Stimulated activated CD8-positive, alpha-beta memory T cell treated with anti-CD3 and anti-CD28 coated beads, Interleukin-7, amount 100 ng/mL, for 4 hours (primary cell): ENCODE measurements around the gene MAP7.
"Not testable (repeated sequence)": the region's sequence is repeated elsewhere in the genome, so short reads cannot be mapped to it uniquely, and the experiment has no call there.

Experiments
- DNase-seq, 2 donors: peaks; one replicate each; pipeline ENCODE4 v3.0.0-alpha.2; 2020; ENCODE audit warnings: low read depth in 2 of 2

The MAP7 gene

DNA sequence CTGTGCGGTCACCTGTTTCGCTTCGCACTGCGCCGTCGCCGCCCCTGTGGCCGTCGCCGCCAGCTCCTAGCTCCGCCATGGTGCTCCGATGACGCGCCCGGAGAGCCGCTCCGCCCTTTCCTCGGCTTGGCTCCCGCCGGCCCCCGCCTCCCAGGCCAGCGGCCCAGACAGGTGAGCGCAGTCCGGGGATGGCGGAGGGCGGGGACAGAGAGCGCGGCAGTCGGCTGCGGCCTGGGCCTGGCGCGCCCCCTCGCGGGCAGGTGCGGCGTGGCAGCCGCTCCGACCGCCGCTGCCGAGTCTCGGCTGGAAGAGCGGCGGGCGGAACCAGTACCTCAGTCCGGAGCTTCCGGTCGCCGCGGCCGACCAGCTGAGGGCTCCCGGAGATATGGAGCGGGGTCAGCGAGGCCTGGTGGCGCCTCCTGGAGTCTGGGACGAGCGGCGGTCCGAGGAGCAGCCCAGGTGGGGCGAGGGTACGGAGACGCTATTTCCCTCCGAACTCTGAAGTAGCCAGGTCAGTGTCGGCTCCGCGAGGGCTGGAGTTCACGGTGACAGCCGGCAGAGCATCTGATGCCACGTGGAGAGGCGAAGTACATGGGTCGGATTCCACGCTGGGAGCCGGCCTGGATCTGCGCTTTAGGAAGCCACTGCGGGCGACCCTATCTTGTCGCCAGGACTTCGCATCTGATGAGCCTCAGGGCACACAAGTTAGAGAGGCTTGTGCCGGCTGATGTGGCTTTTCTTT lies at the start of gene MAP7:
Gene MAP7, minus strand, starts transcription at position 93 of the 742 bp plus-strand sequence. Its CDS starts 14 bp downstream, at position 79.
- DNase-seq = peak; percentile 8 to 52

GRCh38 chr6:136599329-136600011 lies 49.2 kb upstream of the MAP7 start:
- no peak for DNase-seq

DNA sequence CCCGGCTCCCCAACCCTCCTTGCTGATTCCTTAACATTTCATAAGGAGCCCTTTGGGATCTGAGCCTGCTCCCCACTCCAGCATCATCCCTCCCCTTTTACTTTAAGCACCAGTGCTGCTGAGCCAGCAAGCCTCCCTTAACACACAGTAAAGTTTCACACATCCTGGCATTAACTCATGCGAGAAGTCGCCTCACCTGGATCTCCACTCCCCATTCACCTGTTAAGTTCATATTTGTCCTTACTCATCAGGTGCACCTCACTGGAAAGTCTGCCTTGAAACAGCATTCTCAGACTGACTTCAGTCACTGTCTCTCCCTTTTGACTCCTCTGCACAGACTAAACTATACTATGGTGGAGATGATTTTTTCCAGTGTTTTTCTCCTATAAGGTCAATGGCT lies 47.8 kb upstream of the MAP7 start:
- no peak for DNase-seq

DNA sequence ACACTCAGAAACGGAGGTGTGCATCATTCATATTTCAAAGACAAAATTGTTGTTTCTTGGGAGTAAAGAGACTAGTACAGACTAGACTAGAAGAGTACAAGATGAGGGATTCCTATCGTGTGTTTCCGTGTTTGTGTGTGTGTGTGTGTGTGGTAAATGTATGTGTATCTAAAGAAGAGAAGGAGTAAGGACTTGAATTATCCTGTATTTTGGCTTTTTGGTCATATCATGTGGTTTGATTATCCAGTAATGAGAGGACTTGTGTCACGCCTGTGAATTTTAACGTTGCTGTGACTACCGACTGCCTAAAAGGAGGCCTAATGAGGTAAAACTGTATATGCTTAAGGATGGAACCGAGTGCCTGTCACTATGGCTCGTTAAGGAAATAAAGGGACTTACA lies 44.4 kb upstream of the MAP7 start:
- DNase-seq = no peak

DNA sequence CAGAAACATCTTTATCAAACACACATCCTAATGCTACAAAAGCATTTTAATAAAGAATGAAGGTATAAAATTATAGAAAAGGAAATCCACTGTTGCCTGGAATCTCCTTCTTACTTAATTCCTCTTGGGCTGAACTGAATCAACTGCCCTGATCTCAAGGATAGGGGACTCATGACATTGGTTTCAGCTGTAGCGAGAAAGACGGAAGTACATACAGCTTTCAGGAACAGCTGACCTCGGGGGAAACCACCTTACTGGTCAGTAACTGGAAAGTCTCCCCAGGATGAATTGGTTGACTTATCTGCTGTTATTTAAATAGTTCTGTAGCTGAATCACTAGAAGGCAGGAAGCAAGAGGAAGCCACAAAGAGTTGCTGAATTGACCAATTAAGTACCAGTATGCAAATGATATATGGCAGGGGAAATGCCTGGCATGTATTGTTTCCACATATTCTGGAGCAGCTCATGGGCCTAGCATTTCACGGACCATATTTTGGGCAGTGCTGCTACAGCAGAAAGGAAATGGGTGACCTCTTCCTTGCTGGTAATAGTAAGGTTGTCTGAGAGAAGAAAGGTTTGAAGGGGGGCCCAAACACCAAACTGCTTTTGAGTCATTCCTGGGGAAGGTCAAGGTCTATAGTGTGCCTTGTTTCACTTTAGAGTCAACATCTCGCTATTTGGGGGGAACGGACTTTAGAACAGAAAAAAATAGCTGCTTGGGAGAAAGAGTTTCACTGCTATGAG lies 43.7 kb upstream of the MAP7 start:
- peak in 1 of 2 donors; percentile 11 for DNase-seq

DNA sequence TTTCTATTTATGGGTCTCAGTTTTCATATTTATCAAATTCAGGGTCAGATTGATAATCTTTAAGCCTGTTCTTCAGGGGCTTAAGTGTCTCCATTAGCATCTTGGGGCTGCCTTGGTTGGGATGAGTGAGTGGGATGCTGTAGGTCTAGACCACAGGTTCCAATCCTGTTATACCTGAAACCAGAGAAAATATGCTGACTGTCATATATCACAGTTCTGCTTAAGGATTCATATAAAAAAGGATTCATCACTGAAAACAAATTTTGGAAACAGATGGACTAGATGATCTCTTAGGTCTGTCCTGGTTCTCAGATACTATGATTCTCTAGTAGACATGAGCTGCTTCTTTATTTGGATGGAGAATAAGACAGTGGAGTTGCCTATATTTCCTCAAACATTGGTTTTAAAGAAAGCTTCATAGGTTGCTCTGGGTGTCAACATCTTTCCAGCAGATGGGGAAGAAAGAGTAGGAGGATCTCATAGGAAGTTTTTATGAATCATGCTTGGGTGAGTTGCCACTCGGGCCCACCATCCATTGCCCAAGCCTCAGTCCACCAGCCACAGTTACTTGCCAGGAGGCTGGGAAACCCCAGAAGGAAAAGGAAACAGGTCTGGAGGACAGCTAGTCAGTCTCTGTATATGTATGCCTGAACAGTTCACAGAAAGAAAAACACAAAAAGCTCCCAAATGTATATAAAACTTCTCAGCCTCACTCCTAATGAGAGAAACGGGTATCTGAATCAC lies 42.9 kb upstream of the MAP7 start:
- DNase-seq = no peak

GRCh38 chr6:136591617-136592016 lies 41.4 kb upstream of the MAP7 start:
- DNase-seq = no peak

DNA sequence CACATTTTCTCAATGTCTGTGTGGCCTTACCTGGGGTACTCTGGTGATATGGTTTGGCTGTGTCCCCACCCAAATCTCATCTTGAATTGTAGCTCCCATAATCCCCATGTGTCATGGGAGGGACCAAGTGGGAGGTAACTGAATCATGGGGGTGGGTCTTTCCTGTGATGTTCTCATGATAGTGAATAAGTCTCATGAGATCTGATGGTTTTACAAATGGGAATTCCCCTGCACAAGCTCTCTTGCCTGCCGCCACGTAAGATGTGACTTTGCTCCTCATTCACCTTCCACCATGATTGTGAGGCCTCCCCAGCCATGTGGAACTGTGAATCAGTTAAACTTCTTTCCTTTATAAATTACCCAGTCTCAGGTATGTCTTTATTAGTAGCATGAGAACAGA lies 40.6 kb upstream of the MAP7 start:
- DNase-seq = not testable (repeated sequence)

- no peak for DNase-seq
Measured at GRCh38 chr6:136587527-136587926, 37.3 kb upstream of the MAP7 start.

- no peak for DNase-seq
Measured at GRCh38 chr6:136586295-136586694, 36.1 kb upstream of the MAP7 start.

GRCh38 chr6:136585523-136585922 lies 35.3 kb upstream of the MAP7 start:
- DNase-seq = not testable (repeated sequence)

- not testable (repeated sequence) for DNase-seq
Measured at GRCh38 chr6:136584290-136584689, 34.1 kb upstream of the MAP7 start.

DNA sequence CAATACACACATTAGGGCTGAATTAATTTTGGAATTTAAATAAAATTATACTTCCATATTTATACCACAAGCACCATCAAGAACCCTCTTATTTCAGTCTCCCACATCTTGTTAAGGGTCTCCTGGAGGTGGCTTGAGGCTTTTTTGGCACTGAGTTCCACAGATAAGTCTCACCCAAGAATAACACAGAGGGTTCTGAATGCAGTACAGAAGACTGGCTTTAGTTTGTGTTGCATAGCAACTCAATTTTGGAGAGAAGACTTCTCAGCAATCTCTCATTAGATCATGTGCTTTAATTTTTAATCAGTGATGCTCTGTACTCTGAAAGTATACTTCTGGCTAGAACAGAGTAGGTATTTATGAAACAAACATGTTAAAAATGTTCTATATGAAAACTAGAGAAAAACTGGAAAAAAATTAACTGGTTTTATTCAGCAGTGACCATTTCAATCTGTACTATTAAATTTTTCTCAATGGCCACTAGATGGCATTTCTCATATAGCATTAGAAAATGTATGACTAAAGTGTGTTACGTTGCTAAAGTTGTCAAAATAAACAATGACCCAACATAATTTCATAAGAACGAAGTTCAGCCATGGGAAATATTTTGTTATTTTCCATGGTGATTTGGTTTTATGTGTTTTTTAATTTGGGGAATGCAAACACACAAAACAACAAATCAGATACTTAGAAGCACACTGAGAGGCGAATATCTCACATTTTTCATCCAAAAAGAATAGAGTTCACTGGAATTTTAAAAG lies 32.7 kb upstream of the MAP7 start:
- DNase-seq = no peak

GRCh38 chr6:136579800-136580199 lies 29.6 kb upstream of the MAP7 start:
- no peak for DNase-seq

DNA sequence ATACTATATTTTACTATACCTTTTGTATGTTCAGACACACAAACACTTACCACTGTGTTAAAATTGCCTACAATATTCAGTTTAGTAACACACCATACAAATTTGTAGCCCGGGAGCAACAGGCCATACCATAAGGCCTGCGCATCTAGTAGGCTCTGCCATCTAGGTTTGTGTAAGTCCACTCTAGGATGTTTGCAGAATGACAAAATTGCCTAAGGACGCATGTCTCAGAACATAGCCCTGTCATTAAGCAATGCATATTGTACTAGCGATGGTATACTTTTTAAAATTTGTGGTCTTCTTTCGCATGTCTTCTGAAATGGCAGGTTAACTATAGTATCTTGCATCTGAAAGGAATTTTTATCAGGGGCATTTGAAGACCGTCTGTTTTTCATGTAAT lies 26.6 kb upstream of the MAP7 start:
- DNase-seq = no peak

- no peak for DNase-seq
Measured at GRCh38 chr6:136571496-136571895, 21.3 kb upstream of the MAP7 start.

DNA sequence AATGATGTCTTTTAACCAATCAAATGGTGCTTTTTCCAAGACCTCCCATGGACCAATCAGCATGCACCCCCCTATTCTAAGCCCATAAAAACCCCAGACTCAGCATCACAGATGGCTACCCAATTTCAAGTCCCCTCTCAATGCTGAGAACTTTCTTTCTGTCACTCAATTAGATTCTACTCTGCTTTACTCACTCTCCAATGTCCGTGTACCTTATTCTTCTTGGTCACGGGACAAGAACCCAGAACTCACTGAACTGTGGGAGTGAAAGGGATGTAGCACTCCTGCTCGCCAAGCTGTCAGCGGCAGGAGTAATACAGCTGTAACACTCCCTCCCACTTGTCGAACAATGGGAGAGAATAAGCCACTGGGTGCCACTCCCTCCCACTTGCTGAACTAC lies 20.8 kb upstream of the MAP7 start:
- DNase-seq = no peak

DNA sequence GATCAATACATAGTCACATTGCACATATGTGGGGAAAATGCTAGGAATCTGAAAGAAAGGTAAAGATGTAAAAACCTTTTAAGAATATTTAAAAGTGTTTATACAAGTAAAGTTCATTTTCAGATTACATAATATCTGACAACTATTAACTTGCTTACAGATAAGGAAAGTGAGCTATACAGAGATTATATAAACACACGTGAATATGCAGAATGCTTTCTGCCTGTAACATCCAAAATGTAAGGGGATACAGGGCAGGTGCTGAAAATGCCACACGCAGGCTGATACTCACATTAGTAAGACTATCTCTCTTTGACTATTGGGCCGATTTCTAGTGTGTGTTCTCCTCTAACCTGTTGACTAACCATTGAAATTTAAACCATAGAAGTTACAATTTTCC lies 17.9 kb upstream of the MAP7 start:
- DNase-seq = no peak

GRCh38 chr6:136567688-136568087 lies 17.5 kb upstream of the MAP7 start:
- no peak for DNase-seq

DNA sequence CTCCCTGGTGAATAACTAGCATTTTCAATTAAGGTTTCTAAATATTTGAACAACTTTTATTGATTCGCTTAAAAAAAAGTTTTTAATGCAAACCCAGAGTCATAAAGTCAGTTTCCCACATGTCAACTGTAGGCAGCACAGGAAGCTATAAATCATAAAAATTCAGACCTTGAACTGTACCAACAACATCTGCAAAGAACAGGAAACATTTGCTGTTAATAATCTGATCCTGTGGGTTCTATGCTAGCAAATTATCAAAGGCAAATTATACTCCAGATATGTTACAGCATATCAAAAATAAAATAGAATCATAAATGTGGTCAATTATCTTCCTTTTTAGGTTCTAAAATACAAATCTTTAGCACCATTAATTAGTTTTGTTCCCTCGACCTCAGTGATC lies 16.6 kb upstream of the MAP7 start:
- no peak for DNase-seq

GRCh38 chr6:136566007-136566487 lies 15.8 kb upstream of the MAP7 start:
- DNase-seq = no peak
